GM12875 (cell line): Measurements from ENCODE around the gene SYT6.

ENCODE experiments used
- H3K4me3 ChIP-seq: one replicate; pipeline ENCODE4 v1.5.1; 2011; ENCODE audit warnings: low read depth, low read length, control low read depth
- TF ChIP-seq, protein P1 (sequence below): IDR thresholded peaks from 2 replicates; pipeline ENCODE4 v1.5.1; 2011; ENCODE audit warnings: low read depth, mild to moderate bottlenecking, control low read depth, inconsistent platforms, low read length, moderate library complexity, borderline replicate concordance; ENCODE audit not compliant: insufficient read depth

SYT6 gene

DNA sequence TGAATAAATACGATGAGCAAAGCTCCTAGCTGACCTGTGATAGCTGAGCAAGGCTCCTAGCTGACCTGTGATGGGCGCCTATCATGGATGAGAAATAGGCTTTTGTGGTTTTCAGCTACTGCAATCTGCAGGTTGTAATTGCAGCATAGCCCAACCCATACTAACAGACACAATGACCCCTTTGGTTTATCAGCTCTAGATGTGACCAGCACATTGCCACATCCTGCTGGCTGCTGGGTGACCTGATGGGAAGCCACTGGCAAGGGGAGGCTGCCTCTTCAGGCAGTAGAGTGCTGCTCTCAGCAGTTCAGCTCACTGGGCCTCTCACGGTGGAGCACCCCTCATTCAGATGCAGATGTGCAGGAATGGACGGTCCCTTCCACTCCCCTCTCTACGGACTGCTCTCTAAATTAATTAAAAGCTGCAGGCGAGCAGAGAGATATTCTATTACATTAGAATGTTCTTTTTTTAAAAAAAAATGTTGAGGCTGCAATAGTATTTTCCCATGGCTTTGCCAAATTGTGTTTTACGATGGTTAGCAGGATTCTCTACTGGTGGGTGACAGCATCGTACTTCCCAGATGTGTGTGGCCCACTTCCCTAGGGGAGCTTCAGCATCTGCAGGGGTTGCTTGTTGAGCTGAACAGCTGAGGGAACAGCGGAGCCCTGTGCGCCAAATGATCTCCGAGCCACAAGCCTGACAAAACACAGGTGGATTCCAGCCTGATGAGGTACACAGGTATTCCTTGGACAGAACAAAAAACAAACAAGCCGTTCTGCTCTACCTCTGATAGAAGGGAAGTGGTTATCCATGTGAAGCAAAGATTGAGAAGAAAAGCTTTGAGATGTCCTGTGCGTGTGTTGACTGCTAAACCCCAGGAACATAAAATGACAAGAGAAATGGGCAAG is 65.0 kb downstream of the SYT6 start:
- TF ChIP-seq, protein P1, sequence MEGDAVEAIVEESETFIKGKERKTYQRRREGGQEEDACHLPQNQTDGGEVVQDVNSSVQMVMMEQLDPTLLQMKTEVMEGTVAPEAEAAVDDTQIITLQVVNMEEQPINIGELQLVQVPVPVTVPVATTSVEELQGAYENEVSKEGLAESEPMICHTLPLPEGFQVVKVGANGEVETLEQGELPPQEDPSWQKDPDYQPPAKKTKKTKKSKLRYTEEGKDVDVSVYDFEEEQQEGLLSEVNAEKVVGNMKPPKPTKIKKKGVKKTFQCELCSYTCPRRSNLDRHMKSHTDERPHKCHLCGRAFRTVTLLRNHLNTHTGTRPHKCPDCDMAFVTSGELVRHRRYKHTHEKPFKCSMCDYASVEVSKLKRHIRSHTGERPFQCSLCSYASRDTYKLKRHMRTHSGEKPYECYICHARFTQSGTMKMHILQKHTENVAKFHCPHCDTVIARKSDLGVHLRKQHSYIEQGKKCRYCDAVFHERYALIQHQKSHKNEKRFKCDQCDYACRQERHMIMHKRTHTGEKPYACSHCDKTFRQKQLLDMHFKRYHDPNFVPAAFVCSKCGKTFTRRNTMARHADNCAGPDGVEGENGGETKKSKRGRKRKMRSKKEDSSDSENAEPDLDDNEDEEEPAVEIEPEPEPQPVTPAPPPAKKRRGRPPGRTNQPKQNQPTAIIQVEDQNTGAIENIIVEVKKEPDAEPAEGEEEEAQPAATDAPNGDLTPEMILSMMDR: no peak
- no peak overlapping the region for H3K4me3 ChIP-seq

GRCh38 chr1:114087495-114087894 is 66.2 kb downstream of the SYT6 start:
- TF ChIP-seq, protein P1: no peak
- no peak overlapping the region for H3K4me3 ChIP-seq

DNA sequence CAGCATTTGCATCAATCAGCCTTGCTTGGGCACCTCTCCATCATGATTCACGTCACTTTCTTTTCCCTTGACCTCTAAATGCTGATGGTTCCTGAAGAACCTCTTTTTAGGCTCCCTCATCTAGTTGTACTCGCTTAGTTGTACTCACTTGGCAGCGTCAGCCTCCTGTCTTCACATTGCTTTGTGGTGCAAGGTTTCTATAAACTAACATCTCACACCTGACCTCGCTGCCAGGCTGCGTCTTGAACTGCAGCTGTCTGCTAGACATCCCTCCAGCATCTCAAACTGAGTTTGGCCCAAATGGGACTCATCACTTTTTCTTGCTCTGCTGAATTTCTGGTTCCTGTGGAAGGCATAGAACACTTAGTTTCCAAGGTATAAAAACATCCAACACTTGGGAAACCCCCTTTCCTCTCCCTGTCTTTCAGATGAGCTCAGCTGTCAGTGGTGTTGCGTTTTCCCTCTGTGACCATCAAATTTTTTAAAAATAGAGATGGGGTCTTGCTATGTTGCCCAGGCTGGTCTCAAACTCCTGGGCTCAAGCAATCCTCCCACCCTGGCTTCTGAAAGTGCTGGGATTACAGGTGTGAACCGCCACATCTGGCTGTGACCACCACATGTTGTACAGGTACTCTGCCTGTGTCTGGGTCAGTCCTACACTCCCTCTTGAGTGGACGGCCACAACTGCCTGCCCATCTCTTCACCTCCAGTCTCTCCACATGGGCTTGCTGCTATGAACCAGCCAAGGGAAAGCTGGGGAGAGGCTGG is 66.9 kb downstream of the SYT6 start:
- TF ChIP-seq, protein P1: no peak
- H3K4me3 ChIP-seq: no peak overlapping the region

DNA sequence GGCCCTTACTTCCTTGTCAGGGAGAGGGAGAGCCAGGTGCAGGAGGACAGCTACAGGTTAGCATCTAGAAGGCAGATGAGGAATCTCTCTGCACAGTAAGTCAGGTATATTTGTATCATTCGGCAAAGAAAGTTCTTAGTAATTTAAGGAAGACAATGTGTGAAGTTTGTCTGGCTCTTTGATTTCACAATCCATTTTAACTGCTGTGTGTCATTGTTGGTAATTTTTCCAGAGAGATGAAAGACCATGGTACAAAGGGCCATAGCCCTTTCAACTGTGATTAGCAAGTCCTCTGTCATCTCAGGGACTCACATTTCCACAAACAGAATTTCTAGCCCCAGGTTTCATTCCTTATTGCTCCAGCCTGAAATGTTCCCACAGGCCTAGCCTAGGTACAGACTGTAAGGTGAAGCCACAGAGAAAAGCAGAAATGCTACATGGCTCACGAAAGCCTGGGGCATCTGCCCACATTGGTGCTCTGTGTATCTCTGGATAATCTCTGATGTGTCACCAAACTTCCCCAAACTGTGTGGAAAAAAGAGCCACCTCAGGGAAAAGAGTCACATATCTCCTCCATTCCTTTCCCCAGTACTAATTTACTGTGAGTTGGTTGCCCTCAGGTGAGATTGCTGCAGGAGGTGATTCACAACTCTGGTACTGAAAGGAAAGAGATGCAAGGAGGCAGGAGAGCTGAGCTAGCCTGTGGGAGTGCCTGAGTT is 70.6 kb downstream of the SYT6 start:
- TF ChIP-seq, protein P1: no peak
- H3K4me3 ChIP-seq: no peak overlapping the region

DNA sequence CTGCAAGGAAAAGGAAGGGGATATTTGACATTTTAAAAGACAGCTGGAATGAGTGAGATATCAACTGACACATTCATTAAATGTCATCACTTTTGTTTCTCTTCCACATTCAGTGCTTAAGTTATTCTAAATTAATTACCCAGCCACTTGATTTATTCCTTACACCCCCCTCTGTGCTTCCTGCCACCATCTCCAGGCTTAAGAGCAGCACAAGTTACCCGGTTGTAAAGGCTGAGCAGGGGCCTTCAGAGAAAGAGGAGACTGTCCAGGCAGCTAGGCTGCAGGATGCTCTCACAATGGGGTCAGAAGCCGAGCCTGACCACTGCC is 71.4 kb downstream of the SYT6 start:
- TF ChIP-seq, protein P1: no peak
- H3K4me3 ChIP-seq: no peak overlapping the region

- TF ChIP-seq, protein P1: no peak
- H3K4me3 ChIP-seq: no peak overlapping the region
Observed at GRCh38 chr1:114081437-114082303, 72.0 kb downstream of the SYT6 start.
